ENCODE measurements around the gene PRPF39.
A peak's percentile ranks its signal among the peaks of the same experiment; 100 is the strongest.
"Not testable (repeated sequence)": the region's sequence is repeated elsewhere in the genome, so short reads cannot be mapped to it uniquely, and the experiment has no call there.

PRPF39 gene

GRCh38 chr14:45136399-45136798 is 52.5 kb downstream of the PRPF39 start:
- peaks cover 5% of the 10 kb centered on the region for H3F3A ChIP-seq (ENCODE audit: insufficient read depth, low read length)
- H3K36me3 ChIP-seq (replicated peaks; ENCODE audit: insufficient read depth, low read length), result no peaks in the 10 kb centered on the region
- H2AFZ ChIP-seq (ENCODE audit: low read length), result peak overlapping the region; percentile 65
- no peaks in the 10 kb centered on the region for H3K9me2 ChIP-seq (replicated peaks; ENCODE audit: insufficient read depth, low read length)
- no peaks in the 10 kb centered on the region for H3K27me3 ChIP-seq (replicated peaks; ENCODE audit: insufficient read depth, low read length)
- no peak for TF ChIP-seq CTCF (IDR thresholded peaks at IDR 0.05; ENCODE audit: low read length)
- no peak for TF ChIP-seq EZH2phosphoT487 (IDR thresholded peaks at IDR 0.05; ENCODE audit: low read length)
- TF ChIP-seq EZH2 (optimal IDR thresholded peaks at IDR 0.05; ENCODE audit: low read depth, low read length), result no peak
- no peak for DNase-seq
- no peaks in the 10 kb centered on the region for H3K9me3 ChIP-seq (replicated peaks; ENCODE audit: insufficient read depth, low read length)
- H3K4me3 ChIP-seq (ENCODE audit: low read length), result peak overlapping the region; percentile 84
- H3K4me1 ChIP-seq (ENCODE audit: low read length), result no peaks in the 10 kb centered on the region
- H3K27ac ChIP-seq (ENCODE audit: low read length), result peak overlapping the region; percentile 58; the same call in 1 of the 2 replicates
- no peaks in the 10 kb centered on the region for H4K20me1 ChIP-seq (ENCODE audit: insufficient read depth, low read length)
- H3K79me2 ChIP-seq (ENCODE audit: low read length), result peaks cover 48% of the 10 kb centered on the region
- peak overlapping the region; percentile 60 for H3K9ac ChIP-seq (ENCODE audit: low read length)
- H3K4me2 ChIP-seq (ENCODE audit: low read depth, low read length), result peak overlapping the region; percentile 68

GRCh38 chr14:45140661-45141187 is 56.8 kb downstream of the PRPF39 start:
- no peak for TF ChIP-seq EZH2phosphoT487 (IDR thresholded peaks at IDR 0.05; ENCODE audit: low read length)
- TF ChIP-seq EZH2 (optimal IDR thresholded peaks at IDR 0.05; ENCODE audit: low read depth, low read length), result no peak
- no peak for TF ChIP-seq CTCF (IDR thresholded peaks at IDR 0.05; ENCODE audit: low read length)

DNA sequence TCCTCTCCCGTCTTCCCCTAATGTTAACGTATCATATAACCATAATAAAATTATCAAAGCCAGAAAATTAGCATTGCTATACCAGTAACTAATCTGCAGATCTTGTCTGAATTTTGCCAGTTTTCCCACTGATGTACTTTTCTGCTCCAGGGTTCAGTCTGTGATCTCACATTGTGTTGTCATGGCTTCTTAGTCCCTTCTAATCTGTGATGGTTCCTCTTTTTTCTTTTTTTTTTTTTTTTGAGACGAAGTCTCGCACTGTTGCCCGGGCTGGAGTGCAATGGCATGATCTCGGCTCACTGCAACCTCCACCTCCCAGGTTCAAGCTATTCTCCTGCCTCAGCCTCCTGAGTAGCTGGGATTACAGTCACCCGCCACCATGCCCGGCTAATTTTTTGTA is 58.2 kb downstream of the PRPF39 start:
- H3K4me3 ChIP-seq (ENCODE audit: low read length); H2AFZ ChIP-seq (ENCODE audit: low read length); H3K27ac ChIP-seq (ENCODE audit: low read length); H3K9me3 ChIP-seq (replicated peaks; ENCODE audit: insufficient read depth, low read length); H3F3A ChIP-seq (ENCODE audit: insufficient read depth, low read length); H3K9ac ChIP-seq (ENCODE audit: low read length); H3K4me1 ChIP-seq (ENCODE audit: low read length); H3K4me2 ChIP-seq (ENCODE audit: low read depth, low read length); DNase-seq; H3K9me2 ChIP-seq (replicated peaks; ENCODE audit: insufficient read depth, low read length); H3K36me3 ChIP-seq (replicated peaks; ENCODE audit: insufficient read depth, low read length); H3K27me3 ChIP-seq (replicated peaks; ENCODE audit: insufficient read depth, low read length); H4K20me1 ChIP-seq (ENCODE audit: insufficient read depth, low read length): not testable (repeated sequence)
- H3K79me2 ChIP-seq (ENCODE audit: low read length), result peaks cover 26% of the 10 kb centered on the region

More at GRCh38 chr14:45140661-45141187, 56.8 kb downstream of the PRPF39 start:
- no peaks in the 10 kb centered on the region for H3K4me1 ChIP-seq (ENCODE audit: low read length)
- no peak overlapping the region for H2AFZ ChIP-seq (ENCODE audit: low read length)
- no peak overlapping the region for H3K27ac ChIP-seq (ENCODE audit: low read length)
- DNase-seq, result no peak
- H4K20me1 ChIP-seq (ENCODE audit: insufficient read depth, low read length), result no peaks in the 10 kb centered on the region
- no peaks in the 10 kb centered on the region for H3K36me3 ChIP-seq (replicated peaks; ENCODE audit: insufficient read depth, low read length)
- no peaks in the 10 kb centered on the region for H3F3A ChIP-seq (ENCODE audit: insufficient read depth, low read length)
- no peaks in the 10 kb centered on the region for H3K9me2 ChIP-seq (replicated peaks; ENCODE audit: insufficient read depth, low read length)
- peaks cover 36% of the 10 kb centered on the region for H3K79me2 ChIP-seq (ENCODE audit: low read length)
- no peaks in the 10 kb centered on the region for H3K27me3 ChIP-seq (replicated peaks; ENCODE audit: insufficient read depth, low read length)
- no peak overlapping the region for H3K4me3 ChIP-seq (ENCODE audit: low read length)
- H3K9ac ChIP-seq (ENCODE audit: low read length), result no peak overlapping the region
- no peaks in the 10 kb centered on the region for H3K9me3 ChIP-seq (replicated peaks; ENCODE audit: insufficient read depth, low read length)
- H3K4me2 ChIP-seq (ENCODE audit: low read depth, low read length), result no peak overlapping the region

- H3F3A ChIP-seq (ENCODE audit: insufficient read depth, low read length), result no peaks in the 10 kb centered on the region
- H3K79me2 ChIP-seq (ENCODE audit: low read length), result peaks cover 2% of the 10 kb centered on the region
- H3K27me3 ChIP-seq (replicated peaks; ENCODE audit: insufficient read depth, low read length), result no peaks in the 10 kb centered on the region
- H3K27ac ChIP-seq (ENCODE audit: low read length), result no peak overlapping the region
- no peaks in the 10 kb centered on the region for H3K36me3 ChIP-seq (replicated peaks; ENCODE audit: insufficient read depth, low read length)
- no peak for DNase-seq
- no peak overlapping the region for H3K4me2 ChIP-seq (ENCODE audit: low read depth, low read length)
- H2AFZ ChIP-seq (ENCODE audit: low read length), result no peak overlapping the region
- H3K4me3 ChIP-seq (ENCODE audit: low read length), result no peak overlapping the region
- TF ChIP-seq EZH2phosphoT487 (IDR thresholded peaks at IDR 0.05; ENCODE audit: low read length) (no peak), CTCF (IDR thresholded peaks at IDR 0.05; ENCODE audit: low read length) (no peak), EZH2 (optimal IDR thresholded peaks at IDR 0.05; ENCODE audit: low read depth, low read length) (no peak)
- no peaks in the 10 kb centered on the region for H3K9me2 ChIP-seq (replicated peaks; ENCODE audit: insufficient read depth, low read length)
- no peaks in the 10 kb centered on the region for H3K4me1 ChIP-seq (ENCODE audit: low read length)
- no peak overlapping the region for H3K9ac ChIP-seq (ENCODE audit: low read length)
- H4K20me1 ChIP-seq (ENCODE audit: insufficient read depth, low read length), result no peaks in the 10 kb centered on the region
- no peaks in the 10 kb centered on the region for H3K9me3 ChIP-seq (replicated peaks; ENCODE audit: insufficient read depth, low read length)
Measured at GRCh38 chr14:45144658-45145057, 60.7 kb downstream of the PRPF39 start.
